Endothelial cell of umbilical vein (primary cell): ENCODE data around the gene CCNH. TPM values are rescaled to one million over a fixed set of nuclear protein-coding genes. Genes with fewer than 3 reads are reported as not detected.

Experiments
- BruUV-seq: library from RNA; stranded (reverse); fragments of 400-500 nt; replicated peaks from 2 replicates; lab custom pipeline; 2021; lab: Mats Ljungman, UMichigan
- CTCF ChIA-PET: fragments of 300-600, 350-600 bp; sonication (Branson Sonifier 250); formaldehyde crosslinking; loops from one replicate; lab custom pipeline; 2021; ENCODE audit warnings: antibody characterized with exemption, inconsistent platforms; lab: Charles Lee
- POLR2A ChIA-PET: fragments of 300-600, 350-600 bp; sonication (Branson Sonifier 250); formaldehyde crosslinking; loops from one replicate; lab custom pipeline; 2021; ENCODE audit warnings: antibody characterized with exemption, inconsistent platforms; lab: Charles Lee
- DNase-seq: peaks from one replicate; pipeline ENCODE4 v3.0.0-alpha.2; 2011; ENCODE audit warnings: low read depth, low spot score
- FAIRE-seq: peaks from 2 replicates; lab custom pipeline; 2011; peaks lifted over from hg19 to GRCh38; lab: Jason Lieb, UNC
- H2AFZ ChIP-seq: 2 replicates; pipeline ENCODE4 v1.6.0; 2012; ENCODE audit warnings: low read depth, low read length, control low read depth, inconsistent platforms
- H3K27ac ChIP-seq: 2 replicates; pipeline ENCODE4 v1.5.1; 2011; ENCODE audit warnings: low read depth, mild to moderate bottlenecking, control low read depth, low read length, moderate library complexity; ENCODE audit not compliant: insufficient read depth
- H3K27me3 ChIP-seq, 2 experiments: 2 replicates each; pipeline versions ENCODE4 v1.6.0 to v1.6.1; 2011; ENCODE audit warnings: low read length in 2 of 2, mixed read lengths in 1 of 2; ENCODE audit not compliant: control insufficient read depth in 2 of 2, insufficient read depth in 2 of 2
- H3K36me3 ChIP-seq, 2 experiments: 2 replicates in 1 of 2; 3 replicates in 1 of 2; pipeline ENCODE4 v1.5.1; 2011; ENCODE audit warnings: low read length in 2 of 2, mild to moderate bottlenecking in 1 of 2, moderate library complexity in 1 of 2; ENCODE audit not compliant: control insufficient read depth in 2 of 2, insufficient read depth in 2 of 2; ENCODE audit errors: extremely low read depth in 1 of 2
- H3K4me1 ChIP-seq: 3 replicates; pipeline ENCODE4 v1.5.1; 2011; ENCODE audit warnings: mild to moderate bottlenecking, low read length; ENCODE audit not compliant: control insufficient read depth, insufficient read depth; ENCODE audit errors: extremely low read depth
- H3K4me2 ChIP-seq: 2 replicates; pipeline ENCODE4 v1.6.1; 2011; ENCODE audit warnings: low read length, control low read depth, mixed read lengths; ENCODE audit not compliant: insufficient read depth
- H3K4me3 ChIP-seq, 3 experiments: fragments of 200-600 bp in 1 of 3; sonication (generic), shearing (Covaris generic) in 1 of 3; replicated peaks in 1 of 3; 2 replicates each; pipeline ENCODE4 v1.5.1; 2011 to 2016; ENCODE audit warnings: control low read depth in 3 of 3, low read length in 3 of 3, mild to moderate bottlenecking in 2 of 3, inconsistent platforms in 1 of 3, low read depth in 1 of 3, moderate library complexity in 1 of 3; ENCODE audit not compliant: insufficient read depth in 1 of 3
- H3K79me2 ChIP-seq: 2 replicates; pipeline ENCODE4 v1.6.0; 2012; ENCODE audit warnings: low read length, inconsistent platforms; ENCODE audit not compliant: control insufficient read depth, insufficient read depth
- H3K9ac ChIP-seq: replicated peaks from 2 replicates; pipeline ENCODE3; 2011; ENCODE audit warnings: low read length, control low read depth; ENCODE audit not compliant: insufficient read depth; ENCODE audit errors: extremely low read depth
- H3K9me1 ChIP-seq: replicated peaks from 3 replicates; pipeline ENCODE4 v1.6.0; 2011; ENCODE audit warnings: mild to moderate bottlenecking, low read length; ENCODE audit not compliant: control insufficient read depth, insufficient read depth; ENCODE audit errors: extremely low read depth
- H3K9me3 ChIP-seq: replicated peaks from 2 replicates; pipeline ENCODE4 v1.5.1; 2012; ENCODE audit warnings: low read length, inconsistent platforms; ENCODE audit not compliant: control insufficient read depth, insufficient read depth
- H4K20me1 ChIP-seq: replicated peaks from 2 replicates; pipeline ENCODE3; 2011; ENCODE audit warnings: mild to moderate bottlenecking, low read length; ENCODE audit not compliant: control insufficient read depth, insufficient read depth; ENCODE audit errors: extremely low read depth
- CTCF ChIP-seq, 2 donors: IDR thresholded peaks; 1 replicate in 1 of 2; 2 replicates in 1 of 2; pipeline ENCODE4 v1.5.1; 2011; ENCODE audit warnings: low read length in 2 of 2, mild to moderate bottlenecking in 2 of 2, moderate library complexity in 2 of 2, control low read depth in 1 of 2, inconsistent platforms in 1 of 2, low read depth in 1 of 2; ENCODE audit not compliant: insufficient read depth in 1 of 2; ENCODE audit errors: extremely low read depth in 1 of 2
- EZH2 ChIP-seq: IDR thresholded peaks from 2 replicates; pipeline ENCODE4 v1.6.1; 2012; ENCODE audit warnings: borderline replicate concordance, low read depth, mild to moderate bottlenecking, moderate library complexity, low read length, inconsistent platforms; ENCODE audit not compliant: severe bottlenecking
- FOS ChIP-seq: IDR thresholded peaks from 2 replicates; pipeline ENCODE4 v1.6.1; 2011; ENCODE audit warnings: mild to moderate bottlenecking, low read length, moderate library complexity, borderline replicate concordance; ENCODE audit not compliant: insufficient read depth
- GATA2 ChIP-seq: IDR thresholded peaks from 2 replicates; pipeline ENCODE4 v1.7.0; 2011; ENCODE audit warnings: low read depth, mild to moderate bottlenecking, moderate library complexity, mixed read lengths, low read length; ENCODE audit not compliant: insufficient read length, insufficient read depth
- JUN ChIP-seq: IDR thresholded peaks from 2 replicates; pipeline ENCODE4 v1.6.1; 2011; ENCODE audit warnings: borderline replicate concordance, low read depth; ENCODE audit not compliant: insufficient read length, insufficient read depth
- MYC ChIP-seq: IDR thresholded peaks from one replicate; pipeline ENCODE4 v1.6.1; 2011; ENCODE audit warnings: mild to moderate bottlenecking, low read depth, low read length
- POLR2A ChIP-seq: IDR thresholded peaks from 2 replicates; pipeline ENCODE4 v1.6.1; 2012; ENCODE audit warnings: low read depth, mild to moderate bottlenecking, control low read depth, low read length
- POLR2AphosphoS5 ChIP-seq: IDR thresholded peaks from 2 replicates; pipeline ENCODE4 v1.6.1; 2012; ENCODE audit warnings: low read depth, mild to moderate bottlenecking, control low read depth, low read length, moderate library complexity; ENCODE audit not compliant: insufficient read depth
- dilution Hi-C: fragments of 300-500 bp; cut with MboI; formaldehyde crosslinking; loops from one replicate; pipeline ENCODE4 v1.15.0; 2019; ENCODE audit warnings: low sequenced_read_pairs; ENCODE audit not compliant: extremely low pct_ligation_motif_present
- intact Hi-C: fragments of 100-400 bp; cut with micrococcal nuclease; formaldehyde crosslinking; loops from one replicate; pipeline ENCODE4 v1.10.0; 2022
- polyA plus RNA-seq, 4 experiments: library from polyadenylated mRNA; depleted of rRNA in 3 of 4; stranded (reverse) in 3 of 4; unstranded in 1 of 4; fragments of >200 nt; gene quantifications; 2 replicates each; pipeline versions ENCODE4 v1.2.1 to v1.2.3, GENCODE V29; 2011 to 2012; ENCODE audit warnings: missing spikeins in 1 of 4
- total RNA-seq: library from RNA; stranded (reverse); gene quantifications from 2 replicates; pipeline ENCODE4 v1.2.3, GENCODE V29; 2021

CCNH gene
- total and polyA plus RNA-seq, 2 donors (not counting 3 experiments of a cell fraction or from before 2014, with no cell fraction given), result 47.9 to 50.6 TPM

- no peak for DNase-seq
- Histone ChIP-seq H3K27me3 (no peaks in the 10 kb centered on the region), H3K9ac (no peak overlapping the region), H3K9me3 (no peaks in the 10 kb centered on the region), H4K20me1 (no peaks in the 10 kb centered on the region), H3K4me1 (peaks cover 13% of the 10 kb centered on the region), H2AFZ (no peak overlapping the region), H3K36me3 (peaks cover 6 to 33% of the 10 kb centered on the region in 2 experiments), H3K4me3 (no peak overlapping the region), H3K79me2 (peaks cover 41% of the 10 kb centered on the region), H3K4me2 (no peak overlapping the region), H3K27ac (no peak overlapping the region), H3K9me1 (peaks cover 2% of the 10 kb centered on the region)
- BruUV-seq, result no TSS peak
- intact Hi-C loops (loop anchor here (5.0 kb wide), 1 partner anchor 437 kb away; no protein-coding TSS in a partner anchor), dilution Hi-C loops (no loop called here)
- POLR2A ChIA-PET, result no interaction called here
- CTCF ChIA-PET, result interaction anchor here (1.3 to 1.6 kb wide), 2 partner anchors 9 to 334 kb away, joined by 3 to 5 read pairs; no protein-coding TSS in a partner anchor
- TF ChIP-seq POLR2AphosphoS5 (no peak), JUN (no peak)
- FAIRE-seq, result no peak
Measured at GRCh38 chr5:87404359-87404758, 8.4 kb downstream of the CCNH start.

GRCh38 chr5:87403899-87404298 is 8.8 kb downstream of the CCNH start:
- TF ChIP-seq MYC (no peak), GATA2 (no peak), FOS (no peak), POLR2A (no peak), CTCF (IDR thresholded peaks at IDR 0.05; ENCODE audit: extremely low read depth in 1 of 2, insufficient read depth in 1 of 2, low read depth in 1 of 2, low read length in 2 of 2) (no peak), JUN (no peak), EZH2 (no peak)

More at GRCh38 chr5:87403899-87404298, 8.8 kb downstream of the CCNH start:
- Histone ChIP-seq H4K20me1 (no peaks in the 10 kb centered on the region), H3K9me1 (peaks cover 2% of the 10 kb centered on the region), H3K36me3 (peaks cover 7 to 38% of the 10 kb centered on the region in 2 experiments), H2AFZ (no peak overlapping the region), H3K9me3 (no peaks in the 10 kb centered on the region), H3K79me2 (peaks cover 40% of the 10 kb centered on the region), H3K9ac (no peak overlapping the region), H3K27me3 (no peaks in the 10 kb centered on the region), H3K4me3 (no peak overlapping the region), H3K4me2 (no peak overlapping the region), H3K4me1 (peaks cover 13% of the 10 kb centered on the region), H3K27ac (no peak overlapping the region)
- dilution Hi-C loops (no loop called here), intact Hi-C loops (loop anchor here (5.0 kb wide), 1 partner anchor 437 kb away; no protein-coding TSS in a partner anchor)
- ChIA-PET CTCF (interaction anchor here (1.6 kb wide), 1 partner anchor 333 kb away, joined by 5 read pairs; no protein-coding TSS in a partner anchor), POLR2A (no interaction called here)
- BruUV-seq, result no TSS peak
- DNase-seq (no peak), FAIRE-seq (no peak)
